Spleen (tissue), 11 donors: ENCODE data around the gene ACADS. TPM values are rescaled to one million over a fixed set of nuclear protein-coding genes. Genes with fewer than 3 reads are reported as not detected.

Experiments used
- DNase-seq: peaks from one replicate; pipeline ENCODE4 v3.0.0-alpha.2; 2020
- H3K27ac ChIP-seq, 8 donors: fragments of 200-600 bp; sonication (generic) in 7 of 8; 1 replicate in 4 of 8; 2 replicates in 4 of 8; pipeline versions ENCODE4 v1.5.0 to v1.8.0; 2016 to 2021; ENCODE audit warnings: inconsistent platforms in 4 of 8, mild to moderate bottlenecking in 4 of 8, moderate library complexity in 1 of 8
- H3K27me3 ChIP-seq, 7 donors: fragments of 200-600 bp; sonication (generic) in 6 of 7; replicated peaks in 1 of 7; 1 replicate in 4 of 7; 2 replicates in 3 of 7; pipeline versions ENCODE4 v1.5.0 to v1.8.0; 2016 to 2021; ENCODE audit warnings: inconsistent platforms in 3 of 7, mild to moderate bottlenecking in 1 of 7
- H3K36me3 ChIP-seq, 6 donors: fragments of 200-600 bp; sonication (generic) in 5 of 6; 1 replicate in 4 of 6; 2 replicates in 2 of 6; pipeline versions ENCODE4 v1.5.0 to v1.8.0; 2016 to 2021; ENCODE audit warnings: inconsistent platforms in 2 of 6
- H3K4me1 ChIP-seq, 6 donors: fragments of 200-600 bp; sonication (generic) in 5 of 6; 1 replicate in 3 of 6; 2 replicates in 3 of 6; pipeline versions ENCODE4 v1.5.0 to v1.8.0; 2016 to 2021; ENCODE audit warnings: inconsistent platforms in 3 of 6
- H3K4me3 ChIP-seq, 8 donors: fragments of 200-600 bp; sonication (generic) in 7 of 8; 1 replicate in 4 of 8; 2 replicates in 4 of 8; pipeline versions ENCODE4 v1.5.0 to v1.8.0; 2016 to 2021; ENCODE audit warnings: inconsistent platforms in 4 of 8, mild to moderate bottlenecking in 4 of 8, moderate library complexity in 2 of 8
- H3K9me3 ChIP-seq, 8 donors: fragments of 200-600 bp; sonication (generic) in 7 of 8; 1 replicate in 4 of 8; 2 replicates in 4 of 8; pipeline versions ENCODE4 v1.5.0 to v1.8.0; 2016 to 2021; ENCODE audit warnings: inconsistent platforms in 4 of 8
- POLR2A ChIP-seq, 3 donors: fragments of 450-650 bp; IDR thresholded peaks; one replicate each; pipeline ENCODE4 v1.5.1; 2017; ENCODE audit warnings: antibody characterized with exemption in 3 of 3, mild to moderate bottlenecking in 1 of 3
- POLR2AphosphoS5 ChIP-seq, 3 donors: sonication (generic); formaldehyde crosslinking; IDR thresholded peaks; one replicate each; pipeline ENCODE4 v1.5.1; 2017; ENCODE audit warnings: antibody characterized with exemption in 3 of 3
- WGBS, 5 donors: extraction: QIAGEN DNeasy Blood & Tissue Kit in 3 of 5; methylation state at CpG; one replicate each; pipeline versions ENCODE4 v1.1.5 to v1.1.7; 2013 to 2018; 5-methylcytosine and 5-hydroxymethylcytosine counted together
- intact Hi-C: fragments of 100-400 bp; cut with DNase I; formaldehyde crosslinking; loops from one replicate; pipeline ENCODE4 v1.15.0; 2023; ENCODE audit warnings: low total_unique reads
- polyA plus RNA-seq, 3 donors: library from polyadenylated mRNA; stranded (reverse); fragments of 200-250 nt; gene quantifications; one replicate each; pipeline ENCODE4 v1.2.1, GENCODE V29; 2013
- total RNA-seq, 7 donors: library from RNA; depleted of rRNA in 3 of 7; stranded (reverse); fragments of >200 nt in 3 of 7; fragmentation: NEBNext Ultra II Directional in 4 of 7; extraction: Animal tissue kit (Norgen Biotek cat#: 25700) in 4 of 7; gene quantifications; one replicate each; pipeline versions ENCODE4 v1.1.0 to v1.2.1, GENCODE V29; 2016 to 2021
- TF ChIP-seq, protein P1 (sequence below), 11 experiments: fragments of 200-600 bp in 7 of 11; fragments of 450-650 bp in 4 of 11; sonication (generic) in 4 of 11; IDR thresholded peaks in 8 of 11; conservative IDR thresholded peaks in 3 of 11; 1 replicate in 7 of 11; 2 replicates in 4 of 11; pipeline versions ENCODE4 v1.4.0 to v1.8.0; 2016 to 2021; ENCODE audit warnings: antibody characterized with exemption in 11 of 11, inconsistent platforms in 4 of 11, mild to moderate bottlenecking in 1 of 11
- donor health status: healthy with polysubstance abuse.
- donor health status: DM: no; HTN: no; CAD: no; lungs with moderate emphysema.
- donor health status: DM: no; HTN: no; CAD: no.
- donor health status: Bipolar disorder and iron deficiency.
- donor health status: healthy.
- donor health status: DM: no; HTN: no; CAD: no.
- donor health status: DM: yes; HTN: yes; CAD: no.

ACADS gene
- total and polyA plus RNA-seq, 10 donors = 21.2 to 66.4 (median 37.6) TPM

DNA sequence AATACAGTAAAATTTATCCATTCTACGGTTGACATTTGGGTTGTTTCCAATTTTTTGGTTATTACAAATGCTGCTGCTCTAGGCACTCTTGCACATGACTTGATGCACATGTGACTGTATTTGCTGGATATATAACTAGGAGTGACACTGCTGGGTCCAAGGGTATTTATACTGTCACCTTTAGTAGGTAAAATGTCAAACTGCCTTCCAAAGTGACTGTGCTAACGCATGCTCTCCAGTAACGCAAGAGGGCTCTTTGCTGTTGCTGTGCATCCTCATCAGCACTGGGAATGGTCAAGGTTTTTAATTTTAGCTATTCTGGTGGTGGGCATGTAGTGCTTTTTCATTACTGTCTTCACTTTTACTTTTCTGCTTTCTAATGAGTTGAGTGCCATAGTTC lies 62.3 kb downstream of the ACADS start:
- WGBS, 5 donors = 96 to 99% (median 97%) methylated on average over 3 of the region's 3 CpGs
- TF ChIP-seq POLR2A (IDR thresholded peaks at IDR 0.05) (no peak), POLR2AphosphoS5 (IDR thresholded peaks at IDR 0.05) (no peak)
- TF ChIP-seq, protein P1, sequence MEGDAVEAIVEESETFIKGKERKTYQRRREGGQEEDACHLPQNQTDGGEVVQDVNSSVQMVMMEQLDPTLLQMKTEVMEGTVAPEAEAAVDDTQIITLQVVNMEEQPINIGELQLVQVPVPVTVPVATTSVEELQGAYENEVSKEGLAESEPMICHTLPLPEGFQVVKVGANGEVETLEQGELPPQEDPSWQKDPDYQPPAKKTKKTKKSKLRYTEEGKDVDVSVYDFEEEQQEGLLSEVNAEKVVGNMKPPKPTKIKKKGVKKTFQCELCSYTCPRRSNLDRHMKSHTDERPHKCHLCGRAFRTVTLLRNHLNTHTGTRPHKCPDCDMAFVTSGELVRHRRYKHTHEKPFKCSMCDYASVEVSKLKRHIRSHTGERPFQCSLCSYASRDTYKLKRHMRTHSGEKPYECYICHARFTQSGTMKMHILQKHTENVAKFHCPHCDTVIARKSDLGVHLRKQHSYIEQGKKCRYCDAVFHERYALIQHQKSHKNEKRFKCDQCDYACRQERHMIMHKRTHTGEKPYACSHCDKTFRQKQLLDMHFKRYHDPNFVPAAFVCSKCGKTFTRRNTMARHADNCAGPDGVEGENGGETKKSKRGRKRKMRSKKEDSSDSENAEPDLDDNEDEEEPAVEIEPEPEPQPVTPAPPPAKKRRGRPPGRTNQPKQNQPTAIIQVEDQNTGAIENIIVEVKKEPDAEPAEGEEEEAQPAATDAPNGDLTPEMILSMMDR (IDR thresholded peaks at IDR 0.05 in 8 of 11, conservative IDR thresholded peaks at IDR 0.05 in 3 of 11) = no peak
- intact Hi-C loops = no loop called here
- no peak for DNase-seq
- Histone ChIP-seq H3K27me3 (no peaks in the 10 kb centered on the region), H3K36me3 (peaks cover 0 to 52% (median 3%) of the 10 kb centered on the region in 6 donors), H3K27ac (no peak overlapping the region), H3K4me1 (peaks cover 4 to 43% (median 25%) of the 10 kb centered on the region in 6 donors), H3K4me3 (no peak overlapping the region), H3K9me3 (no peaks in the 10 kb centered on the region)

Other genes with a start within 250 kb of the ACADS start
- gene DYNLL1, start 229.7 kb upstream of the ACADS start, total RNA-seq = 100 to 1,000 TPM in 6 of 7 donors, 10 to 100 TPM in 1; 84.1 to 220 (median 152) TPM
- gene DYNLL1, start 229.7 kb upstream of the ACADS start, polyA plus RNA-seq = 100 to 1,000 TPM; 164 to 338 (median 313) TPM
- gene COQ5, start 196.7 kb upstream of the ACADS start, total RNA-seq = 10 to 100 TPM; 18.6 to 24.0 (median 20.2) TPM
- gene COQ5, start 196.7 kb upstream of the ACADS start, polyA plus RNA-seq = 10 to 100 TPM; 29.2 to 34.6 (median 32.5) TPM
- 100 to 1,000 TPM; 172 to 428 (median 248) TPM for gene RNF10, start 191.5 kb upstream of the ACADS start, total RNA-seq
- gene RNF10, start 191.5 kb upstream of the ACADS start, polyA plus RNA-seq = 100 to 1,000 TPM; 101 to 134 (median 125) TPM
- gene POP5, start 144.4 kb upstream of the ACADS start, total RNA-seq = 10 to 100 TPM; 28.1 to 54.0 (median 40.1) TPM
- gene POP5, start 144.4 kb upstream of the ACADS start, polyA plus RNA-seq = 10 to 100 TPM; 77.6 to 84.1 (median 78.5) TPM
- 1 to 10 TPM in 1 of 7 donors, under 1 TPM in 5, not detected in 1; 0.27 to 1.2 (median 0.60) TPM for gene CABP1, start 85.2 kb upstream of the ACADS start, total RNA-seq
- gene CABP1, start 85.2 kb upstream of the ACADS start, polyA plus RNA-seq = 1 to 10 TPM in 1 of 3 donors, under 1 TPM in 2; 0.49 to 2.8 (median 0.57) TPM
- 100 to 1,000 TPM in 1 of 7 donors, 10 to 100 TPM in 6; 60.1 to 117 (median 78.5) TPM for gene MLEC, start 38.7 kb upstream of the ACADS start, total RNA-seq
- gene MLEC, start 38.7 kb upstream of the ACADS start, polyA plus RNA-seq = 10 to 100 TPM in 2 of 3 donors, 1 to 10 TPM in 1; 7.7 to 22.6 (median 10.9) TPM
- 10 to 100 TPM; 13.0 to 32.2 (median 29.8) TPM for gene UNC119B, start 15.4 kb upstream of the ACADS start, total RNA-seq
- gene UNC119B, start 15.4 kb upstream of the ACADS start, polyA plus RNA-seq = 10 to 100 TPM in 1 of 3 donors, 1 to 10 TPM in 2; 5.5 to 17.3 (median 8.1) TPM
- gene SPPL3, start 178.5 kb downstream of the ACADS start, total RNA-seq = 10 to 100 TPM; 41.0 to 76.9 (median 47.6) TPM
- gene SPPL3, start 178.5 kb downstream of the ACADS start, polyA plus RNA-seq = 10 to 100 TPM in 2 of 3 donors, 1 to 10 TPM in 1; 9.0 to 13.6 (median 10.7) TPM